Epidermal melanocyte (primary cell): ENCODE results near the gene ARV1.
"Not testable (repeated sequence)": the region's sequence is repeated elsewhere in the genome, so short reads cannot be mapped to it uniquely, and the experiment has no call there.

Source experiments
- DNase-seq: peaks from one replicate; pipeline ENCODE4 v3.0.0; 2011; ENCODE audit warnings: low spot score; ENCODE audit not compliant: insufficient read length

The ARV1 gene

GRCh38 chr1:231041719-231042261 is 62.9 kb downstream of the ARV1 start:
- no peak for DNase-seq

GRCh38 chr1:231044588-231044987 is 65.7 kb downstream of the ARV1 start:
- DNase-seq = no peak

DNA sequence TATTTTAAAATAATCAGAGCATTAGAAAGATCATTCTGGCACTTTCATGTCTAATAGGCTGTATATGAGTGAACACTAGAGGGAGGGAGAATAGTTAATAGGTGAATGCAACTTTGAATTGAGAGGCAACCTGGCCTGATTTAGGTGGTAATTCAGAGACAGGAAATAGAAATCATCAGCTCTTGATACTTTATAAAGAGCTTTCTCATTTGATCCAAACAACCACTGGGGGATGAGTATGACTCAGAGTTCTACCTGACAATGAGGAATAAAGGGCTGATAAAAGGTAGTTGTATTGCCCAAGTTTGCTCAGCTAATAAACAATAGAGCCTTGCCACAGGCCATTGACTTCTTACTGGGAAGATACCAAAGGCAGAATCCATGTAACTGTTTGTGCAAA is 66.4 kb downstream of the ARV1 start:
- DNase-seq = no peak

GRCh38 chr1:231045921-231046729 is 67.2 kb downstream of the ARV1 start:
- not testable (repeated sequence) for DNase-seq

DNA sequence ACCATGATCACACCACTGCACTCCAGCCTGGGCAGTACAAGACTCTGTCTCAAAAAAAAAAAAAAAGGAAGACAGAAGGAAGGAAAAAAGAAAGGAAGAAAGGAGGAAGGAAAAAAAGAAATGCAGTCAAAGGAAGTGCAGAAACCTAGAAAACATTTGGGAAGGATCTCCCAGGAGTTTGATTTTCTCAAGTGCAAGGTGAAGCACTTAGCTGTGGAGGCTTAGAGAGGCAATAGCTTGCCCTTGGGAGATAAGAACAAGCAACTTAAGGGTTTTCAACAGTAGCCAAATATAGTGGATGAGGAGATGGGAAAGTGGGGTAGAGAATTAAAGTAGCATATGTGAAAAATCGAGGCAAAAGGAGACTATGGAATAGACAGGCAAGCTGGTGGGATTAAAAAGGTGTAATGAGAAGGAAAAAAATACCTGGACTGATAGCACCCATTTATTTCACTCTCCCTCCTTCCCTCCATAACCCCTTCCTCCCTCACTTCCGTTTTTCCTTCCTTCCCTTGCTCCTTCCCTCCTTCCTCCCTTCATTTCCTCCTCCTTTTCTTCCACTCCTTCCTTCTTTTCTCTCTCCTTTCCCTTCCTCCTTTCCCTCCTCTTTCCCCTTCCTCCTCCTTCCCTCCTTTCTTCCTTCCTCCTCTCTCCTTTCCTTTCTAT is 68.0 kb downstream of the ARV1 start:
- DNase-seq = no peak

- not testable (repeated sequence) for DNase-seq
Measured at GRCh38 chr1:231047529-231047928, 68.6 kb downstream of the ARV1 start.

- not testable (repeated sequence) for DNase-seq
Measured at GRCh38 chr1:231048419-231048818, 69.5 kb downstream of the ARV1 start.

DNA sequence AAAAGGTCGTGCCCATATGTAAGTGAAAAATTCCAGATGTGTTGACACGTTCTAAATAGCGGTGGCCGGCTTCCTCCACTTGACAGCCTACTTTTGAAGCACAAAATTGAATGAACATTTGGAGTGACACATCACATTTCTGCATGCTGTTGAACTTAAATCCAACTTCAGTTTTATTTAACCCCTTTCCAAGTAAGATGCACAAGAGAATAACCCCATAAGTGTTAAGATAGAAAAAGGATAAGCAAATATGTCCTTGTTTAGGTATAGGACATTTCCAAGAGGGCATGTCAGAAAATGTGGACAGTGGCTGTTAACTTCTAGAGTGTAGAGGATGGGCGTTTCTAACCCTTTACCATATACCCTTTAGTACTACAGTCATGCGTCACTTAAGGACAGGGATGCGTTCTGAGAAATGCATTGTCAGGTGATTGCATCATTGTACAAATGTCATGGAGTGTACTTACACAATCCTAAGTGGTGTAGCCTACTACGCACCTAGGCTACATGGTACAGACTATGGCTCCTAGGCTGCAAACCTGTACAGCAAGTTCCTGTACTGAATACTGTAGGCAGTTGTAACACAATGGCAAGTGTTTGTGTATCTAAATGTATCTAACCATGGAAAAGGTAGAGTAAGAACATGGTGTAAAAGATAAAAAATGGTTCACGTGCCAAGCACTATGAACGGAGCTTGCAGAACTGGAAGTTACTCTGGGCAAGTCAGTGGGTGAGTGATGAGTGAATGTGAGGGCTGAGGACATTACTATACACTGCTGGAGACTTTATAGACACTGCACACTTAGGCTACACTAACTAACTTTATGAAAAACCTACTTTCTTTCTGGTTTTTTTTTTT is 70.5 kb downstream of the ARV1 start:
- no peak for DNase-seq
